Measurements from ENCODE around the gene SLC35F1. TPM values are rescaled to one million over a fixed set of nuclear protein-coding genes. Genes with fewer than 3 reads are reported as not detected.

SLC35F1 gene
- total RNA-seq, 1 donor from 2014 or later, result not detected

DNA sequence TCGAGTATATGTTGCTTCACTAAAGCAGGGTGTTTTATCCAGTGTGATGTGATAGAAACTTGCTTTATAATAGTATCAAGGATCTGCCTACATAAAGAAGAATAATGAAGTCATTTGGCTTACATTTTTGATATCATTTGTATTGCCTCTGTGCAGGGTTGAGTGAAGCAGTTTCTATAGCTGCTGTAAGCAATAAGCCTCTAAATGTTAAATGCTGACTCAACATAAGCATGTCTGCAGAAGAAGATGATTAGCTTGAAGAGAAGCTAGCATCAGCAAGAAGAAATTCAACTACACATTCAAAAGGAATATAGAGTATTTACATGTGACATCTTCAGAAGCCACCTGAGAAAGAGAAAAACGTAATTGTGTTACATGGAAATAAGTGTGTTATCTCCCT lies 17.6 kb downstream of the SLC35F1 start:
- Mint-ChIP-seq H3K4me1 (ENCODE audit: unreplicated experiment) (no peaks in the 10 kb centered on the region), H3K27me3 (ENCODE audit: unreplicated experiment) (peaks cover 9% of the 10 kb centered on the region), H3K9me3 (ENCODE audit: unreplicated experiment) (peaks cover 11% of the 10 kb centered on the region), H3K4me3 (ENCODE audit: unreplicated experiment) (no peak overlapping the region), H3K36me3 (ENCODE audit: unreplicated experiment) (no peaks in the 10 kb centered on the region), H3K27ac (ENCODE audit: unreplicated experiment) (no peak overlapping the region)
- TF ChIP-seq, protein P1, sequence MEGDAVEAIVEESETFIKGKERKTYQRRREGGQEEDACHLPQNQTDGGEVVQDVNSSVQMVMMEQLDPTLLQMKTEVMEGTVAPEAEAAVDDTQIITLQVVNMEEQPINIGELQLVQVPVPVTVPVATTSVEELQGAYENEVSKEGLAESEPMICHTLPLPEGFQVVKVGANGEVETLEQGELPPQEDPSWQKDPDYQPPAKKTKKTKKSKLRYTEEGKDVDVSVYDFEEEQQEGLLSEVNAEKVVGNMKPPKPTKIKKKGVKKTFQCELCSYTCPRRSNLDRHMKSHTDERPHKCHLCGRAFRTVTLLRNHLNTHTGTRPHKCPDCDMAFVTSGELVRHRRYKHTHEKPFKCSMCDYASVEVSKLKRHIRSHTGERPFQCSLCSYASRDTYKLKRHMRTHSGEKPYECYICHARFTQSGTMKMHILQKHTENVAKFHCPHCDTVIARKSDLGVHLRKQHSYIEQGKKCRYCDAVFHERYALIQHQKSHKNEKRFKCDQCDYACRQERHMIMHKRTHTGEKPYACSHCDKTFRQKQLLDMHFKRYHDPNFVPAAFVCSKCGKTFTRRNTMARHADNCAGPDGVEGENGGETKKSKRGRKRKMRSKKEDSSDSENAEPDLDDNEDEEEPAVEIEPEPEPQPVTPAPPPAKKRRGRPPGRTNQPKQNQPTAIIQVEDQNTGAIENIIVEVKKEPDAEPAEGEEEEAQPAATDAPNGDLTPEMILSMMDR (IDR thresholded peaks at IDR 0.05), result no peak
- no peak for DNase-seq (ENCODE audit: extremely low spot score, unreplicated experiment)

DNA sequence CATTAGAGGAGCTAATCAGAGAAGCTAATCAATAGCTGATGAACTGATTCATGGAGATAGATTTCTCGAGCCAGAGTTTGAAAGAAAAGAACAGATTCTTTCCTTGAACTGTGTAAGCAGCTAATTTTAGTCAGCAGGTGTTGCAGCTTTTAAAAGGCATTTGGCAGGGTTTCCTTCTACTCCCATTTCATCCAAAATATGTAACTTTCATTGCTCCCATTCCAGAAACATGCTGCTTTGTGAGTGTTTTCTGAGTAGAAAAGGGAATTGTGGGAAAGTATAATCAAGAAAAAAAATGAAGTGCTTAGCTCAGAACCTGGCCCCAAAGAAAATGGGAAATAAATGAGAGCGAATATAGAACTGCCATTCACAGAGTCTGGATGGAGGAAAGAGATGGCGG lies 20.8 kb downstream of the SLC35F1 start:
- H3K36me3 Mint-ChIP-seq (ENCODE audit: unreplicated experiment), result no peaks in the 10 kb centered on the region
- H3K4me3 Mint-ChIP-seq (ENCODE audit: unreplicated experiment), result no peak overlapping the region
- TF ChIP-seq, protein P1 (IDR thresholded peaks at IDR 0.05), result no peak
- DNase-seq (ENCODE audit: extremely low spot score, unreplicated experiment), result no peak
- H3K4me1 Mint-ChIP-seq (ENCODE audit: unreplicated experiment), result no peaks in the 10 kb centered on the region
- H3K27me3 Mint-ChIP-seq (ENCODE audit: unreplicated experiment), result no peaks in the 10 kb centered on the region
- no peak overlapping the region for H3K27ac Mint-ChIP-seq (ENCODE audit: unreplicated experiment)
- peaks cover 11% of the 10 kb centered on the region for H3K9me3 Mint-ChIP-seq (ENCODE audit: unreplicated experiment)

DNA sequence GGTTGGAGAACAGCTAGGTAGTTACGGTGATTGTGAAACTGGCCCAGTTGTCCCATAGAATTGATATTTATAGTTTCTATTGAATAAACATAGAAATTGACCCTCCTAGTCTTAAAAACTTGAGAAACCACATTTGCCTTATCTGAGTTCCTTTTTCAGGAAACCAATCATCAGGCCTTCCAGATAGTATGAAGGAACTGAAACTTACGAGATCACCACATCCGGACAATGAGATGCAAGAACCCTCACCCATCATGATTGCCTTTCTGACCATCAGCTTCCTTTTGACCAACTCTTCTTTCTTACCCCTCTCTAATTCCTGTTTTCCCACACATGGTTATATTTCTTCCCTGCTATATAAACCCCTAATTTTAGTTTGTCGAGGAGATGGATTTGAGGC lies 21.8 kb downstream of the SLC35F1 start:
- Mint-ChIP-seq H3K27me3 (ENCODE audit: unreplicated experiment) (no peaks in the 10 kb centered on the region), H3K36me3 (ENCODE audit: unreplicated experiment) (no peaks in the 10 kb centered on the region), H3K4me1 (ENCODE audit: unreplicated experiment) (no peaks in the 10 kb centered on the region), H3K4me3 (ENCODE audit: unreplicated experiment) (no peak overlapping the region), H3K9me3 (ENCODE audit: unreplicated experiment) (peaks cover 11% of the 10 kb centered on the region), H3K27ac (ENCODE audit: unreplicated experiment) (no peak overlapping the region)
- TF ChIP-seq, protein P1 (IDR thresholded peaks at IDR 0.05), result no peak
- DNase-seq (ENCODE audit: extremely low spot score, unreplicated experiment), result no peak

DNA sequence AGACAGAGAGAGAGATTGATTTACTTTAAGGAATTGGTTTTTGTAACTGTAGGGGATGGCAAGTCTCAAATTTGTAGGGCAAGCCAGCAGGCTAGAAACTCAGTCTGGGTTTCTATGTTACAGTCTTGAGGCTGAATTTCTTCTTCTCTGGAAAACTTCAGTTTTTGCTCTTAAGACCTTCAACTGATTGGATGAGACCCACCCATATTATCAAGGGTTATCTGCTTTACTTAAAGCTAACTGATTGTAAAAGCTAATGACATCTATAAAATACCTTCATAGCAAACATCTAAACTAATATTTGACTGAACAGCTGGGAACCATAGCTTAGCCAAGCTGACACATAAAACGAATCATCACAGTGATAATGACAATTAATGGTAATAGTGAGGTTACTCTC lies 22.4 kb downstream of the SLC35F1 start:
- H3K27ac Mint-ChIP-seq (ENCODE audit: unreplicated experiment), result no peak overlapping the region
- no peaks in the 10 kb centered on the region for H3K4me1 Mint-ChIP-seq (ENCODE audit: unreplicated experiment)
- H3K9me3 Mint-ChIP-seq (ENCODE audit: unreplicated experiment), result peaks cover 11% of the 10 kb centered on the region
- H3K27me3 Mint-ChIP-seq (ENCODE audit: unreplicated experiment), result no peaks in the 10 kb centered on the region
- H3K4me3 Mint-ChIP-seq (ENCODE audit: unreplicated experiment), result no peak overlapping the region
- TF ChIP-seq, protein P1 (IDR thresholded peaks at IDR 0.05), result no peak
- DNase-seq (ENCODE audit: extremely low spot score, unreplicated experiment), result no peak
- H3K36me3 Mint-ChIP-seq (ENCODE audit: unreplicated experiment), result no peaks in the 10 kb centered on the region

DNA sequence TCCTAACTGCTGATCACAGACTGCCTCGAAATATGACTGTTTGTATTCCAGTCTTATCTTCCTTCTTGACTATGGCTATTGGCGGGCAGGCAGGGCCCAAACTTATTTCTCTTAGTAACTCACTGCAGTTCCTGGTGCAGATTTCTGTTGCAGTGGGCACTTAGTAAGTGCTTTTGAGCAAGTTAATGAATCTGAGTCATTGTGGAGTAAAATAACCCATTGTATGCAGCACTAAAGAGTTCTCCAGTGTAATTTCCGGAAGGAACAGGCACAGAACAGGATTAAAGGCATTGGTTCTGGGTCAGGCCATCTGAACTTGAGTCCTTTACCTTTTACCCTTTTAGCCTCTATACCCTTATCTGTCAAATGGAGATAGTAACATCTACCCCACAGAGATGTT lies 23.6 kb downstream of the SLC35F1 start:
- H3K27me3 Mint-ChIP-seq (ENCODE audit: unreplicated experiment), result no peaks in the 10 kb centered on the region
- TF ChIP-seq, protein P1 (IDR thresholded peaks at IDR 0.05), result no peak
- H3K9me3 Mint-ChIP-seq (ENCODE audit: unreplicated experiment), result peaks cover 11% of the 10 kb centered on the region
- no peak overlapping the region for H3K27ac Mint-ChIP-seq (ENCODE audit: unreplicated experiment)
- no peak overlapping the region for H3K4me3 Mint-ChIP-seq (ENCODE audit: unreplicated experiment)
- no peak for DNase-seq (ENCODE audit: extremely low spot score, unreplicated experiment)
- H3K36me3 Mint-ChIP-seq (ENCODE audit: unreplicated experiment), result no peaks in the 10 kb centered on the region
- H3K4me1 Mint-ChIP-seq (ENCODE audit: unreplicated experiment), result no peaks in the 10 kb centered on the region
